Limb (tissue), 2 donors: ENCODE data around the gene TEX22.

Experiments used
- DNase-seq, 2 donors: peaks; one replicate each; pipeline ENCODE4 v3.0.0-alpha.2; 2016; ENCODE audit errors: extremely low spot score in 2 of 2

The TEX22 gene

DNA sequence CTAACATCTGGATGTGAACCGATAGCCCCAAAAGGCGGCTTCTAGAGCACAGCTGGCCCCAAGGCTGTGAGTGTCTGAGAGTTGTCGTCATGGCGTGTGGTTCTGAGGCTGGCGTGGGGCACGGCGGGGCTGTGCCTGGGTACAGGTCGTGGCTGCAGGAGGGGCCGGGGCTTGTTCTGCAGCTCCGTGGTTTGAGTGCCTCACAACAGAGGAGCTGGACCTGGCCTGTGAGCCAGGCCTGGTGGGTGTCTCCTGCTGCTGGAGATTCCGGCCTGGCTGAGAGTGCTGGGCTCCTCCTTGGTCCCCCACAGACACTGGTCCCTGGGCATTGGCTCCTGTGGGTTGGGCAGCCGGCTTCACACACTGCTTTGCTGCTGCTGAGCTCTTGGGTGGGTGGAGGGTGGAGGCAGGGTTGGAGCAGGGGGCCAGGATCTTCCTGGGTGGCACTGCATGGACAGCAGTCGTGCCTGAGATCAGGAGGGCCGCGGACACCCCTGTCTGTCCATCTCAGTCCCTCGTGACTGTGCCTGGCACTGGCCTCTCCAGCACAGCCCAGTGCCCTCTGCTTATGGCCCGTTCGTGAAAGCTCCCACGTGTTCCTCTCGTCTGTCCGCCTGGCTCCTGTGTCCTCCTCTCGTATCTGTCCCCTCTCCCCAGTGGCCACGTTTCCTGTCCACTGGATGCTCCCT lies 31.8 kb upstream of the TEX22 start:
- DNase-seq = no peak

DNA sequence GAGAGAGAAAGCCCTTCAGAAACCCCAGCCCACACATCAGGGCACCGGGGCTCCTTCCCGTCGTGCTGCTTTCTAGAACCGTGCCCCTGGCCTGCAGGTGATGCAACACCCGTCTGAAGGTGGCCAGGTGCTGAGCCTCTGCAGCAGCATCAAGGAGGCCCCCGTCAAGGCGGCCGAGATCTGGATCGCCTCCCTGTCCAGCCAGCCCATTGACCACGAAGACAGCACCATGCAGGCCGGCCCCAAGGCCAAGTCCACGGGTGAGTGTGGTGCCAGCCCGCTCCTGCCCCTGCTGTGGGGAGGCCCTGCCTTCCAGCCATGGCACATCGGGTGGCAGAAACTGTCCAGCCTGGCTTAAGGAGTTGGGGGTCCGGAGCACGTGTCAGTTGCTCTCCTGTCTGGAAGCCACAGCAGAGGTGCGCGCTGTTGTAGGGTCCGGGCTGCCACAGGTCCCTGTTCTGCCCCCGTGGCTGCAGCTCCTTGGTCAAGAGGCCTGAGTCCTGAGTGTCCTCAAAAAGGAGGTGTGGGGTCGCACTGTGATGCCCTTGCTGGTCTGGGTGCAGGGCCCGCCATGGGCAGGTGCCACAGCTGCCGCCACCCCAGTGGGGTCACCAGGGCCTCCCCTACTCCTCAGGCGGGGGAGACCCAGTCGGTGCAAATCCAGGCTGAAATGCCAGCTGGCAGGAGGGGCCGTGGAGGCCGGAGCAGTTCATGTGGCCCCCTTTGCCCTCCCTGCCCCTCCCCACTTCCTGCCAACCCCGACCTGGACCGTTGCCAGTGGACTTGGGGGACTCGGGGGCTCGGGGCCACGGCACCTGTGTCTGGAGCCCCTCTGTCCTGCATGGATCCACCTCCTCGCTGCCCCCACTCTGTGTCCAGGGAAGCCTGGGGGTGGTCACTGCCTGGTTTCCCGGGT lies 31.0 kb upstream of the TEX22 start:
- no peak for DNase-seq

- DNase-seq = no peak
These were observed 30.3 kb upstream of the TEX22 start for GRCh38 chr14:105368032-105368417.

GRCh38 chr14:105368426-105368825 lies 29.9 kb upstream of the TEX22 start:
- no peak for DNase-seq

DNA sequence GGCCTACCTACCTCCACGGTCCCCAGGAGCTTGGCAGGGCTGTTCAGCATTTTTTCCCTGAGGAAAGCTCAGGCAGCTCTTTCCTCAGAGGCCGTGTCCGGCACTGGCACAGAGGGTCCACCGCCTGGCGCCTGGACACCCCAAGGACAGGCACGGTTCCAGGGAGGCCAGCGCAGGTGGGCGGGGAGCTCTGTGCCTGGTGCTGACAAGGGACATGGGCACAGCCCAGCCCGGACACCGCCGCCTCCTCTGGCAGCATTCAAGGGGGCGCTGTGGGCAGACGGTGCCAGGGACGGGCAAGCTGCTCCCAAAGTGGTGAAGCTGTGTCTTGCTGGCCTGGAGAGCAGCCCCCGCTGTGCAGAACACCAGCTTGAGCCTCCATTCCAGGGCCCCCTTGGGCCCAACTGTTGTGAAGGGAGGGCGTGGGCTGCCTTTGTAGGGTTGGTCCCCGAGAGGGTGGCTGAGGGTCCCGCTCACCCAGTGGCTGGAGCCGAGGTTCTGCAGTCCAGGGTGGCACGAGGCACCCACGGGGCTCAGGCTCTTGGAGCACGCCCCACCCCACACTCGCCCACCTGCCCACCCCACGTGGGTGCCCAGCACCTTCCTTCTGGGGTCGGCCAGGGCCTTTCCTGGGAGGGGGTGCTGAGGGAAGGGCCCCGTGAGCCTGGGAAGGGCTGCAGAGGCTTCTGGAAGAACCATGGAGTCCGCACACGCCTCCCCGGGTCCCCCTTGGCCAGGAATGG lies 29.3 kb upstream of the TEX22 start:
- DNase-seq = no peak

DNA sequence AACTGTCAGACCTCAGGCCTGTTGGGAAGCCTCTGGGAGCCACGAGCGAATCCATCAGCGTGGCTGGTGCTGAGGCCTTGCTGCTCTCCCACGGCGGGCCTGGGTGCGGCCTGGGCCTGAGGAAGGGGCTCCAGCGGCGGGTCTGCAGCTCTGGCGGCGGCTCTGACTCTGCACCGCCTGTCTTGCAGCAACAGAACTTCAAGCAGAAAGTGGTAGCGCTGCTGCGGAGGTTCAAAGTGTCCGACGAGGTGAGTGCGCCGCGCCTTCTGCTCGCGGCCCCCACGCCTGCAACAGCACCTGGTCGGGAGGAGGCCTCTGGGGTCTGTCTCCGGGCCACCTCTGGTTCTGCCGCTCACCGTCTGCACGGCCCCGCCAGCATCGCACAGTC lies 28.7 kb upstream of the TEX22 start:
- no peak for DNase-seq

- no peak for DNase-seq
These were observed 23.9 kb upstream of the TEX22 start for GRCh38 chr14:105374389-105374788.

GRCh38 chr14:105375635-105376057 lies 22.7 kb upstream of the TEX22 start:
- DNase-seq = no peak

DNA sequence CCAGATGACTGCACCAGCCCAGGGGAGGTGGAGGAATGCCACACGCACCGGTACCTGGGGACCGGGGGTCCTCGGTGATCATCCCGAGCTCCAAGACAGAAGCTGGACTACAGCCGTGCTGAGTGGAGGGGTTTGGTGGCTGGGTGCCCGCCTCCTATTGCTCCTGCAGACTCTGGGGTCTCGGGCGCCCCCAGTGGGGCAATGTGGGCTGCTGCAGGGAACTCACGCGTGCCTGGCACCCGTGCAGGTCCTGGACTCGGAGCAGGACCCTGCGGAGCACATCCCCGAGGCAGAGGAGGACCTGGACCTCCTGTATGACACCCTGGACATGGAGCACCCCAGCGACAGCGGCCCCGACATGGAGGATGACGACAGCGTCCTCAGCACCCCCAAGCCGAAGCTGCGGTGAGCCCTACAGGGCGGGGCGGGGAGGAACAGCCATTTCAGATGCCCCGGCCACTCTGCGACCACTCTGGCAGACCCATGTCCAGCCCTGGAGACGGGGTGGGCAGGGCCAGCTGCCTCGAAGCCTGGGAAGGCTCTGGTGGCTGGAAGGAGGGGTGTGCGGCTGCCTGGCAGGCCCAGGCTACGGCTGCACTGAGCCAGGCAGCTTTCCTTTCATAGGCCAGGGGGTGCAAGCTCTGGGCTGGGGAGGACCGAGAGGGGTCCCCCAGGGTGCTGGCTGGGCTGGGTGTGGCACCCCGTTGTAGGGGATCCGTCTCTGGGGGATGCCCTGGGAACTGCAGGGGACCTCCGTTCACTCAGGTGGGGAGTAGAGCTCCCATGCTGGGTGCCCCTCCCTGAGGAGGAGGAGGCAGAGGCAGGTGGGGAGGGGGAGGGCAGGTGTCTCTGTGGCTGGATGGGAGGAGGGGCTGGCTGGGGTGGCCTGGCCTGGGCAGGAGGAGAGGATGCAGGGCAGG lies 21.6 kb upstream of the TEX22 start:
- no peak for DNase-seq

GRCh38 chr14:105377555-105378182 lies 20.7 kb upstream of the TEX22 start:
- no peak for DNase-seq

- DNase-seq = no peak
These were observed 20.1 kb upstream of the TEX22 start for GRCh38 chr14:105378199-105378598.

DNA sequence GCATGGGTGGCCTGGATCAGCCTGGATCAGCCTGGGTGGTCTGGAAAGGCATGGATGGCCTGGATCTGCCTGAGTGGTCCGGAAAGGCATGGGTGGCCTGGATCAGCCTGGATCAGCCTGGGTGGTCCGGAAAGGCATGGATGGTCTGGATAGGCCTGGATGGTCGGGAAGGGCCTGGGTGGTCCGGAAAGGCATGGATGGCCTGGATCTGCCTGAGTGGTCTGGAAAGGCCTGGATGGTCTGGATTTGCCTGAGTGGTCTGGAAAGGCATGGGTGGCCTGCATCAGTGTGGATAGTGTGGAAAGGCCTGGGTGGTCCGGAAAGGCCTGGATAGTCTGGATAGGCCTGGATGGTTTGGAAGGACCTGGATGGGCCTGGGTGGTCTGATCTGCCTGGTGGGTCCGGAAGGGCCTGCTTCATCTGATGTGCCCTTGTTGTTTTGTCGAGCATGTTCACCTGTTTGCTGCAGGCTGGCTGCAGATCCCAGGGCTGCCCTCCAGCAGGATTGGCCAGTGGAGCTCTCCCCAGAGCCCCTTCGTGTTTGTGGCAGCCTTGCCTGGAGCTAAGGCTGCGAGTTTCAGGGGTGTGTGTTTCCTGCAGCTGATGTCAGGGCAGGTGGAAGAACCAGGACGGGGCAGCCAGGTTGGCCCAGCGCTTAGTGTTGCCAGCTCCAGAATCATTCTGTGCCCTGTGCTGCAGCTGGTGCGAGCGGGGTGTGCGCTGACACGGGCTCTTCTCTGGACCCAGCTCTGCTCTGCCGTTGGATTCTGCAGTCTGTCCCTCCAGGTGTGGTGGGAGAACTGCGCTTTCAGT lies 19.3 kb upstream of the TEX22 start:
- DNase-seq = no peak

DNA sequence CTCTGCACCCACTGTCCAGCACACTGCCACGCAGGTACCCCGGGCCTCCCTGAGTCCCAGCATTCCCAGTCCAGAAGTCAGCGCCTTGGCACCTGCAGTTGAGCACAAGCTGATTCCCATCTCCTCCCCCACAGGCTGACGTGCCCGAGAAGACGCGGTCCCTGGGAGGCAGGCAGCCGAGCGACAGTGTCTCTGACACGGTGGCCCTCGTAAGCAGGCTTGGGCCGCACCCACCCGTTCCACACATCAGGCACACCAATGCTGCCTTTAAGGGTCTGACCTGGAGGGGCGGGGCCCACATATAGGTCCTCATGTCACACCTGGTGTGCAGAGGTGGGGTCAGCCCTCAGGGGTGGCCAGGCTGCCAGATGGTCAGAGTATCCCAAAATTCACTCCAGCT lies 18.4 kb upstream of the TEX22 start:
- DNase-seq = no peak

GRCh38 chr14:105380756-105381155 lies 17.6 kb upstream of the TEX22 start:
- DNase-seq = no peak

GRCh38 chr14:105381446-105382342 lies 16.6 kb upstream of the TEX22 start:
- peak in 1 of 2 donors; percentile 26 for DNase-seq

DNA sequence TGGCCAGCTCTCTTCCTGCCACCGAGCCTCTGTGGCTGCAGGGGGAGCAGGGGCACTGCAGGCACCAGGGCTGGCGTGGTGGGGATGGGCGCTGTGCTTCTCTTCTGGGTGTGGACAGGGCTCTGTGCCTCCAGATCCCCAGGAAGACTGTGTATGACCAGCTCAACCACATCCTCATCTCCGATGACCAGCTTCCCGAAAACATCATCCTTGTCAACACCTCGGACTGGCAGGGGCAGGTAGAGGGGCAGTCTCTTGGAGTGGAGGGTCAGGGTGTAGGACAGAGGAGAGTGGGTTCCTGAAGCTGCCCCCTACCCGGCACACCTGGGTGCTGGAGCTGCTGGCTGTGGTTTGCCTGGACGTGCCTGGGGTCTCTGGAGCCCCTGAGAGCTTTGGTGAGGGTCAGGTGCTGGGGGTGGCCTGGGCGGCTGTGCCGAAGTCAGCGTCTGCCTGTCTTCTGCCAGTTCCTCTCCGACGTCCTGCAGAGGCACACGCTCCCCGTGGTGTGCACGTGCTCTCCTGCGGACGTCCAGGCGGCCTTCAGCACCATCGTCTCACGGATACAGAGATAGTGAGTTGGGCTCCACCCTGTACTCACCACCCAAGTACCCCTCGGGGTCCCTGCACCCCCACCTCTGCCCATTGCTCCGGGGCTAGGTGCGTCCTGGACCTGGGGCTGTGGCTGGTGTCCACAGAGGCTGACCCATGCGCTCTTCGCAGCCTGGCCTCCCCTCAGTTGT lies 15.8 kb upstream of the TEX22 start:
- peak in 1 of 2 donors; percentile 23 for DNase-seq

DNA sequence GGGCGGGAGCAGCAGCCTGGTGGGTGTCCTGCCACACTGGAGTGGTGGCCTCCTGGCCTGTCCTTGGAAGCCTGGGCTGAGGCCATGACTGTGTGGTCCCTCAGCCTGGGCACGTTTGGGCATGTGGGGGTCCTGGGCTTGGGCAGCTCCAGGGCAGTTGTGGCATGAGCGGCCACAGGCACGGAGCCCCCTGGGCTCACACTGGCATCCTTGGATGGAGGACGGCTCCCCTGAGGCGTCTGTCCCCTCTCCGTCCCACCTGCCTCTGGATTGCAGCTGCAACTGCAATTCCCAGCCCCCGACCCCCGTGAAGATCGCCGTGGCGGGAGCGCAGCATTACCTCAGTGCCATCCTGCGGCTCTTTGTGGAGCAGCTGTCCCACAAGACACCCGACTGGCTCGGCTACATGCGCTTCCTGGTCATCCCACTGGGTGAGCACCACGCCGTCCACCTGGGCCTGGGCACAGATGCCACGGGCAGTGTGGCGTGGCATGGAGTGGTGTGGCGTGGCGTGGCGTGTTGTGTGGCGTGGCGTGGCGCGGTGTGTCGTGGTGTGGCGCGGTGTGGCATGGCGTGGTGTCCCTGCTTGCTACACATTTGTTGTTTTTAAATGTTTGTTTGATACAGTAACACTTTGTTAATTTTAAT lies 15.1 kb upstream of the TEX22 start:
- DNase-seq = peak in 1 of 2 donors; percentile 21
